ENCODE data around the gene DGLUCY.

Gene DGLUCY

GRCh38 chr14:91232052-91232451 lies 118.2 kb downstream of the DGLUCY start:
- no peak overlapping the region for H3K27ac ChIP-seq
- TF ChIP-seq ZFX (IDR thresholded peaks at IDR 0.05) (no peak), CTCF (conservative IDR thresholded peaks at IDR 0.05) (no peak)

DNA sequence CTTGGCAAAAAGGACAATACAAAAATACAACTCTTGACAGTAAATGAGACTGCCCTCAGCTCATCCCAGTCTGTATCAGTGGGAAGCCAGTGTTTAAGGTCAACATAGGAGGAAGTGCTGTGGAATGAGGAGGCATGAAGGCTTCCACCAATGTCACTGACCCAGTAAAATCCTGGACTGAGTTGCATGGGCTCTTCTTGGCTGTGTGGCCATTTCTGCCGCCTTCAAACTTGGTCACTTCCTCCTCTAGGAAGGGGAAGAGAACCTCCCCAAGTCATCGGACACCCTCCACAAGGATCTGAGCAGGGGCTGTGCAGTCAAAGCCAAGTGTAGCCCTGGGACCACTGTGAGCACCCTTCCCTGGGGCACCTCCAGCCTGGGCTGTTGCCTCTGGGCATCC lies 118.7 kb downstream of the DGLUCY start:
- no peak overlapping the region for H3K27ac ChIP-seq
- no peak for TF ChIP-seq CTCF (conservative IDR thresholded peaks at IDR 0.05)
- TF ChIP-seq ZFX (IDR thresholded peaks at IDR 0.05): no peak

GRCh38 chr14:91233936-91234790 lies 120.3 kb downstream of the DGLUCY start:
- TF ChIP-seq ZFX (IDR thresholded peaks at IDR 0.05) (no peak), CTCF (conservative IDR thresholded peaks at IDR 0.05) (no peak)
- H3K27ac ChIP-seq: no peak overlapping the region

DNA sequence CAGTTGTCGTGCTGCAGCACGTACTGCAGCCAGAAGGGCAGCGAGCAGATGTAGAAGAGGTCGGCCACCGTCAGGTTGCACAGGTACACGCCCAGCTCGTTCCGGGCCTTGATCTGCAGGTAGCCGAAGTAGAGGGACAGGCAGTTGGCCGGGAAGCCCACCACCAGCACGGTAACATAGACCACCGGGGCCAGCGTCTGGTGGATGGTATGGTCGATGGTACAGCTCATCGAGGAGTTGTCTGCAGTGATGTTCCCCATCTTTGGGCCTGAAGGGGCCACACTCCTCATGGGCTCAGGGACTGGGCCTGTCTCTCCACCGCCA lies 120.9 kb downstream of the DGLUCY start:
- H3K27ac ChIP-seq: no peak overlapping the region
- TF ChIP-seq CTCF (conservative IDR thresholded peaks at IDR 0.05) (no peak), ZFX (IDR thresholded peaks at IDR 0.05) (no peak)

DNA sequence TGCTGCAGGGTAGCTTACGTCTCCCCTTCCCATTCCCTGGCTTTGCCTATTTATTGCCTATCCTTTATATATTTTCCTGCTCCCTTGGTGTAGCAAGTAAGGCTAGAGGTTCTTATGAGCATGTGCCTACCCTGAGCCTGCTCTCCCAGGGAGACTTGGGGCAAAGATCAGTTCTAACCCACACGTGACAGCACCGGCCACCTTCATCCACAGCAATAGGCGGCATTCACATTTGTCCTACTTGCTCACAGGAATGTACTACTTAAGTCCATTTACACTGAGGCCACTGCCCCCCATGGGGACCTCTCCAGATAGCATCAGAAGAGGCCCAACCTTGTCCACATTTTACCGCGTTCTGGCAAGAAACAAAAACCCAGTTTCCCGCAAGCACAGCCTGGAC lies 122.0 kb downstream of the DGLUCY start:
- TF ChIP-seq ZFX (IDR thresholded peaks at IDR 0.05) (no peak), CTCF (conservative IDR thresholded peaks at IDR 0.05) (no peak)
- H3K27ac ChIP-seq: no peak overlapping the region

GRCh38 chr14:91237219-91237618 lies 123.3 kb downstream of the DGLUCY start:
- no peak overlapping the region for H3K27ac ChIP-seq
- no peak for TF ChIP-seq CTCF (conservative IDR thresholded peaks at IDR 0.05)
- no peak for TF ChIP-seq ZFX (IDR thresholded peaks at IDR 0.05)

- no peak overlapping the region for H3K27ac ChIP-seq
- TF ChIP-seq CTCF (conservative IDR thresholded peaks at IDR 0.05) (no peak), ZFX (IDR thresholded peaks at IDR 0.05) (no peak)
Measured at GRCh38 chr14:91238085-91238484, 124.2 kb downstream of the DGLUCY start.
